Coronary artery (tissue), 2 donors: ENCODE data around the gene MCM6.

Source experiments
- DNase-seq: peaks from one replicate; pipeline ENCODE4 v3.0.0-alpha.2; 2017; ENCODE audit warnings: low spot score
- H3K27ac ChIP-seq, 2 donors: fragments of 200-600 bp; sonication (generic); one replicate each; pipeline ENCODE4 v1.5.1; 2016 to 2019
- H3K4me3 ChIP-seq: fragments of 200-600 bp; sonication (generic); 2 replicates; pipeline ENCODE4 v1.5.1; 2016; ENCODE audit warnings: mild to moderate bottlenecking, moderate library complexity
- CTCF ChIP-seq: fragments of 200-600 bp; sonication (generic); IDR thresholded peaks from one replicate; pipeline ENCODE4 v1.5.1; 2019; ENCODE audit warnings: antibody characterized with exemption

Gene MCM6

GRCh38 chr2:135845257-135845656, 31.0 kb downstream of the MCM6 start:
- no peak overlapping the region for H3K4me3 ChIP-seq
- DNase-seq, result no peak
- TF ChIP-seq CTCF, result no peak
- H3K27ac ChIP-seq, result no peak overlapping the region

GRCh38 chr2:135844301-135844895, 31.8 kb downstream of the MCM6 start:
- DNase-seq, result no peak
- no peak overlapping the region for H3K27ac ChIP-seq
- H3K4me3 ChIP-seq, result no peak overlapping the region
- TF ChIP-seq CTCF, result no peak

GRCh38 chr2:135843671-135844070, 32.6 kb downstream of the MCM6 start:
- no peak for DNase-seq
- no peak overlapping the region for H3K27ac ChIP-seq
- no peak overlapping the region for H3K4me3 ChIP-seq
- no peak for TF ChIP-seq CTCF

GRCh38 chr2:135840601-135841000, 35.6 kb downstream of the MCM6 start:
- no peak for TF ChIP-seq CTCF
- peak overlapping the region in 1 of 2 donors; percentile 56 for H3K27ac ChIP-seq
- no peak for DNase-seq
- H3K4me3 ChIP-seq, result peak overlapping the region; percentile 42

- Histone ChIP-seq H3K27ac (no peak overlapping the region), H3K4me3 (no peak overlapping the region)
- TF ChIP-seq CTCF, result no peak
- DNase-seq, result no peak
Measured at GRCh38 chr2:135839713-135840112, 36.5 kb downstream of the MCM6 start.

- Histone ChIP-seq H3K4me3 (no peak overlapping the region), H3K27ac (no peak overlapping the region)
- no peak for DNase-seq
- no peak for TF ChIP-seq CTCF
Measured at GRCh38 chr2:135838502-135838901, 37.7 kb downstream of the MCM6 start.

- Histone ChIP-seq H3K4me3 (no peak within 1 kb of the TSS), H3K27ac (no peak within 1 kb of the TSS)
- DNase-seq, result no peak
- TF ChIP-seq CTCF, result no peak
Measured at GRCh38 chr2:135836596-135837270, 39.5 kb downstream of the MCM6 start, which contains the start of gene LCT. LCT (minus strand) TSS chr2:135837184; CDS start chr2:135837169, 15 bp downstream.
